ENCODE results near the gene PDSS1. TPM values are rescaled to one million over a fixed set of nuclear protein-coding genes. Genes with fewer than 3 reads are reported as not detected.

PDSS1 gene
- polyA plus RNA-seq, 4 donors, result 7.4 to 14.2 (median 11.2) TPM

GRCh38 chr10:26697922-26698608, 564 bp downstream of the PDSS1 start:
- DNase-seq (ENCODE audit: low read depth in 4 of 4, low spot score in 3 of 4), result no peak

DNA sequence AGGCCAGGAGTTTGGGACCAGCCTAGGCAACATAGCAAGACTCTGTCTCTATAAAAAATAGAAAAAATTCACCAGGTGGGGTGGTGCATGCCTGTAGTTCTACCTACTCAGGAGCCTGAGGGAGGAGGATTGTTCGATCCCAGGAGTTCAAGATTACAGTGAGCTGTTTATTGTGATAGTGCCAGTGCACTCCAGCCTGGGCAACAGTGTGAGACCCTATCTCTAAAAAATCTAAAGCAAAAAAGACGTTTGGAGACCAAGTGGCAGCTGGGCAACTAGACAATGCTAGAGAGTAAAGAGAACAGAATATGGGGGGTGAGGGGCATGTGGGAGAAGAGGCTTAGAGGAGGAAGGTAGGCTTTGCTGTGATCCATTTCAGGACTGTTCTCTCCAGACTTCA, 1.4 kb downstream of the PDSS1 start:
- no peak for DNase-seq (ENCODE audit: low read depth in 4 of 4, low spot score in 3 of 4)

DNA sequence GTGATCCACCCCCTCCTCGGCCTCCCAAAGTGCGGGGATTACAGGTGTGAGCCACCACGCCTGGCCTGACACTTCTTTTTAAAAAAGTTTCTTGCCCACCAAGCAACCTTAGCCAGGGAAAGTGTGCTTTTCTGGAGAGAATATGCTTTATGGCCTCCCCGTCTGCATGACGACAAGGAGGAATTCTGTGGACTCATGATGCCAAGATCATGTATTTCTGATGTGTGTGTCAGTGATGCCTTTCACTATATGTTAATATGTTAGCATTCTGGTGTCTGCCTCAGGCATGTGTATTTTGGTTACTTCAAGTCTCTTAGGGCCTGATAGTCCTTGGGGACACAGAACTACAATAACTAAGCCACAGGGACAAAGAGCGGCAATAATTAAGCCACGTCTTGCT, 2.1 kb downstream of the PDSS1 start:
- no peak for DNase-seq (ENCODE audit: low read depth in 4 of 4, low spot score in 3 of 4)

- DNase-seq (ENCODE audit: low read depth in 4 of 4, low spot score in 3 of 4), result no peak
Observed at GRCh38 chr10:26700884-26701630, 3.6 kb downstream of the PDSS1 start.

GRCh38 chr10:26703096-26703495, 5.6 kb downstream of the PDSS1 start:
- DNase-seq (ENCODE audit: low read depth in 4 of 4, low spot score in 3 of 4), result no peak

- DNase-seq (ENCODE audit: low read depth in 4 of 4, low spot score in 3 of 4), result no peak
Observed at GRCh38 chr10:26703974-26704373, 6.5 kb downstream of the PDSS1 start.

DNA sequence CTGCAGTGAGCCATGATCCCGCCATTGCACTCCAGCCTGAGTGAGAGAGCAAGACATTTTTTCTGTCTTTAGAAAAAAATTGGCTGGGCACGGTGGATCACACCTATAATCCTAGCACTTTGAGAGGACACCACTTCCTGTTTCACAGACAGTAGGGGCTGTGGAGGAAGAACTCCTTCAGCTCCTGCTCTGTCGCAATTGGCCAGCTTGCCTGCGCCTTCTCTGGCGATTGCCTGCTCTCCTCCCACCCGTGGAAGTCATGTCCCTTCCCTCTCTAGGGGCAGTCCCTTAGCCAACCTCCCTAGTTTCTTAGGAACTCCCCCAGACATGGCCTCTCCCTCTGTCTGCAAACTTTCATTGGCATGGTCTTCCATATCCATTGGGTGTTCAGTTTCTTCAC, 8.7 kb downstream of the PDSS1 start:
- no peak for DNase-seq (ENCODE audit: low read depth in 4 of 4, low spot score in 3 of 4)

- no peak for DNase-seq (ENCODE audit: low read depth in 4 of 4, low spot score in 3 of 4)
Observed at GRCh38 chr10:26706936-26707335, 9.4 kb downstream of the PDSS1 start.

- no peak for DNase-seq (ENCODE audit: low read depth in 4 of 4, low spot score in 3 of 4)
Observed at GRCh38 chr10:26711324-26711723, 13.8 kb downstream of the PDSS1 start.

- no peak for DNase-seq (ENCODE audit: low read depth in 4 of 4, low spot score in 3 of 4)
Observed at GRCh38 chr10:26714415-26715136, 17.1 kb downstream of the PDSS1 start.

DNA sequence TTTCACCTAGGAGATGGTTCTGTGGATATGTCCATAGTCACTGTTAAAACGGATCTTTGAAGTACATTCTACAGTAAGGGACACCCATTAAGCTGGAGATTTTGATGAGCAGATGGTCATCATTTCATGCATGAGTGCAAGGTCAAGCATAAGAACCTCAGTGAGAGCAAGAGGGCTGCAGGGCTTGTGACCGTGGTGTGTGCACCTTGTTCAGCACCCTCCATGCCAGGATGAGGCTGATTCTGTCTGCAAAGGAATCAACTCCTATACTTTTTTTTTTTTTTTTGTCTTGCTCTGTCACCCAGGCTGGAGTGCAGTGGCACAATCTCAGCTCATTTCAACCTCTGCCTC, 17.6 kb downstream of the PDSS1 start:
- no peak for DNase-seq (ENCODE audit: low read depth in 4 of 4, low spot score in 3 of 4)

DNA sequence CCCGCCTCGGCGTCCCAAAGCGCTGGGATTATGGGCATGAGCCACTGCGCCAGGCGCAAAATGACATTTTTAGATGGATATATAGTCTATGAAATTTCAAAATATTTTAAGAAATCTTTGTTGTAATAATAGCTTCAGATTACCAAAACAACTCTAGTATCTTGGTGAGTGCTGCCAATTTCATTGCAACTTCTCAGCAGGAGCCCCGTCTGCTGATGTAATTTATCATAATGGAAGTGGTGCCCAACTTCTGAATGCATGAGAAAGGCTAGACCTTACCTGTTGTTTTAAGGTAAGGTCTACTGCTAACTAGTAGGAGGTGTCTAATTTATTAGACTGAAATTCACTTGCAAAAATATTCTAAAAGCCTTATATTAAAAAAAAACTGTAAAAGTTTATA, 20.0 kb downstream of the PDSS1 start:
- DNase-seq (ENCODE audit: low read depth in 4 of 4, low spot score in 3 of 4), result no peak

DNA sequence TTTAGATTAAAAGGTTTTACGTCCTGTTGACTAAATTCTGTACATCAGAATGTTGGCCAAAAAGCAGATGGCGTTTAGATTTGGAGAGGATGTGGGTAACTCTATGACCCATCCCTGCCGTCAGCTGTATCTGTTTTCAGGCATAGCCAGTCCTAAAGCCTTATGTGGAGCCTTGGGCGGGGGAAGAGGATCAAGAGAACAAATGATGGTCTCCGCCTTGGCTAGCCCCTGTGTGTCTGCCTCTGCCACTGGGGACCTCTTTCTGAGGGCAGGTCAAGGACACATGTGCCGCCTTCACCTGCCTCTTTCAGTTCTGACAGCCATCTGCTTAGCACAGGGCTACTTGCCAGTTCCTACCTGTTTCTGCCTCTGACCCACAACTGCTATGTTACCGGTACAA, 24.1 kb downstream of the PDSS1 start:
- DNase-seq (ENCODE audit: low read depth in 4 of 4, low spot score in 3 of 4), result no peak

GRCh38 chr10:26723016-26723415, 25.5 kb downstream of the PDSS1 start:
- DNase-seq (ENCODE audit: low read depth in 4 of 4, low spot score in 3 of 4), result no peak

DNA sequence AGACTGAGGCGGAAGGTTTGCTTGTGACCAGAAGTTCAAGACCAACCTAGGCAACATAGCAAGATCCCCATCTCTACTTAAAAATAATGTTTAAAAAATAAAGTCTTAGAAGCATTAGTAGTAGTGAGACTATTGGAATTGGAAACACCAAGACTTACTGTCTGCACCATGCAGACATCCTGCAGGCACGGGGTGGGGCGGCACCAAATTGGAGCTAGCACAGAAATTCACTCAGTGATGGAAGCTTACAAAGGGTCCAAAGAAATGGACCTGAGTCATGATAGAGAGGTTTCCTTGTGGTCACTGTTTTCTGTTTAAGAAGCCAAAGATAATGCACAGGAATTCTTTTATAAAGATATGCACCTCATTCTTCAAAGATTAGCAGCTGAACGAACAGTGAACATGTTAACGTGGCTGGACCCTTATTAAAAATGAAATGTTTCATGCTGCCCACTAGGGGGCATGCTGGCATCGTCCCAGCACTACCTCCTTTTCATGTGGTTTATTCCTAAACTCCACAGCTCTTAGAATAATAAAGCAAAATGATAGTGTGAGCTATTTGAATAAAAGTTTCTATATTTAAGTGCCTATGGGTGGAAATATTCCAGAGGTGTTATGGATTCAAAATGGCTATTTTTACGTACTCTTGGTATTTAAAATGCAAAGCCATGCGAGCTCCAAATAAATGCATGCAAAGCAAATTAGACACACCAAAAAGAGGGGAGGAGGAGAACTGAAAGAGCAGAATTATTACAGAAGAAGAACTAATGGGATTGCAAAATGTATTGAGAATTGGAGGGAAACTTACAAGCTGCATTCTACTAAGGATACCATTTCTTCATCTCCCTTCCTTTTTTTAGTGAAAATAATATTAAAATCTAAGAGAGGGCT, 28.6 kb downstream of the PDSS1 start:
- DNase-seq (ENCODE audit: low read depth in 4 of 4, low spot score in 3 of 4), result peak; percentile 20 to 39 (median 22)

- DNase-seq (ENCODE audit: low read depth in 4 of 4, low spot score in 3 of 4), result no peak
Observed at GRCh38 chr10:26727005-26727404, 29.5 kb downstream of the PDSS1 start.

DNA sequence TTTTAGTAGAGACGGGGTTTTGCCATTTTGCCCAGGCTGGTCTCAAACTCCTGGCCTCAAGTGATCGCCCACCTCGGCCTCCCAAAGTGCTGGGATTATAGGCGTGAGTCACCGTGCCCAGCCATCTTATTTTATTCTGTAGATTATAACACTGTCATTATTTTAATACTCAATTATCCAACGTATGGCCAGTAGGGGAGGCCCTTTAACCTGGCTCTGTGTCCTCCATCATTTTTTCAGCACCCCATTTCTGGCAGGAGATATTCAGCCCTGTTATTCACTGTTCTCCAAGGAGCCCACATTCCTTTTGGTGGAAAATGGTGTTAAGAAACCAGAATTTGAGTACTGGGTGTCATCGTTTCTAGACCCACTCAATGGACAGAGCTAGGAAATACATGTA, 31.5 kb downstream of the PDSS1 start:
- no peak for DNase-seq (ENCODE audit: low read depth in 4 of 4, low spot score in 3 of 4)

DNA sequence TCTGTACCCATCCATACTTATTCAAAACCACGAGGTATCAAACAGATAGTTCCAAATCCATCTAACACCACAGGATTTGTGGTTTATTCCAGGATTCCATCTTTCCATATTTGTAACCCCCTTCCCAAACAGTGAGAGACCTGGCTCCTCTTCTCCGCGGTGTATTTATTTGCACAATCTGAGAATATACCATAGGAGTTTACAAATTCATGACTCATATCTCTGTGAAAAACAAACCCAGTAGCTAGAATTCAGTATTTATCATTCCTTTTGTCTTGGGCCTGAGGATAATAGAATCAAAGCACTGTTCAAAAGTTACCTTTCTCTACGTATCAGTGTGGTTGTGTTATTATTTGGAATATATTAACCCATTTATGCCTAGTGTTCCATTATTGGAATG, 31.9 kb downstream of the PDSS1 start:
- no peak for DNase-seq (ENCODE audit: low read depth in 4 of 4, low spot score in 3 of 4)

GRCh38 chr10:26730552-26730951, 33.1 kb downstream of the PDSS1 start:
- DNase-seq (ENCODE audit: low read depth in 4 of 4, low spot score in 3 of 4), result no peak

DNA sequence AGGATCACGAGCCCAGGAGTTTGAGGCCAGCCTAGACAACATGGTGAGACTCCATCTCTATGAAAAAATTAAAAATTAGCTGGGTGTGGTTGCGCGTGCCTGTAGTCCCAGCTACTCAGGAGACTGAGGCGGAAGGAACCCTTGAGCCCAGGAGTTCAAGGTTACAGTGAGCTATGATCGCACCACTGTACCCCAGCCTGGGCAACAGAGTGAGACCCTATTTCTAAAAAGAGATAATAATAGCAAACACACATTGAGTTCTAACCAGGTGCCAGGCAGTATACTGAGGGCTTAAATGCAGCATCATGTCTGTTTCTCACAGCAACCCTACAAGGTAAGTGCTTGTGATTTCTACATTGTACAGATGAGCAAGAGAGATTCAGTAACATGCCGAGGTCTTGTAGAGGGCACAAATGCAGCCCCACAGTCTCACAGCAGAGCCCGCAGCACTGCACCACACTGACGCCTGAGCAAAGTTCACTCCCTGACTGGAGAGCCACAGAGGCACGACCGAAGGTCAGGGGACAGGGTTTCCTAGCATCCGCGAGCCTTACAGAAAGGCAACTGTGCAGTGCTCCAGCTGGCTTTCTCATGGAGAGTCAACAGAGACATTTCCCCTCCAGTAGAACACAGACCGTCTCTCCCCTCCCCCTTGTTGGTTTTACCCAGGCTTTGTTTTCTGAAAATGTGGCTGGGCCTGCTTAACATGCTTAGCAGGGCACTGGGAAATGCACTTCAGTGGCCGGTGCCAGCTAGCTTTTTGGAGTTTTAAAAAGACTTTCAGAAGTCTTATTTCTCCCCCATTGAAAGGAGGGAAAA, 36.5 kb downstream of the PDSS1 start:
- DNase-seq (ENCODE audit: low read depth in 4 of 4, low spot score in 3 of 4), result peak in 2 of 4 donors; percentile 3 to 22
